ENCODE results near the gene KMT2B.

GRCh38 chr19:35704218-35704617, 13.6 kb upstream of the KMT2B start, which contains the start of gene ZBTB32:
- TF ChIP-seq CTCF (conservative IDR thresholded peaks at IDR 0.05; ENCODE audit: low read length) = no peak
- TF ChIP-seq EZH2phosphoT487 (IDR thresholded peaks at IDR 0.05; ENCODE audit: borderline replicate concordance) = no peak

Data from Loucy (cell line).